Large intestine (tissue), 3 donors: ENCODE data around the gene IL17RB. TPM values are rescaled to one million over a fixed set of nuclear protein-coding genes. Genes with fewer than 3 reads are reported as not detected.

Experiments
- DNase-seq, 2 donors: peaks; one replicate each; pipeline versions ENCODE4 v3.0.0 to v3.0.0-alpha.2; 2013
- H3K27ac ChIP-seq: one replicate; pipeline ENCODE4 v1.5.1; 2013; ENCODE audit warnings: low read length
- H3K27me3 ChIP-seq: 2 replicates; pipeline ENCODE4 v1.6.1; 2013; ENCODE audit warnings: low read length; ENCODE audit not compliant: control insufficient read depth, insufficient read depth
- H3K36me3 ChIP-seq: 2 replicates; pipeline ENCODE4 v1.6.1; 2013; ENCODE audit warnings: low read length; ENCODE audit not compliant: control insufficient read depth, insufficient read depth
- H3K4me1 ChIP-seq: one replicate; pipeline ENCODE4 v1.6.1; 2013; ENCODE audit warnings: low read length; ENCODE audit not compliant: control insufficient read depth, insufficient read depth
- H3K4me3 ChIP-seq: one replicate; pipeline ENCODE4 v1.5.1; 2013; ENCODE audit warnings: low read length
- H3K9me3 ChIP-seq: one replicate; pipeline ENCODE4 v1.6.1; 2013; ENCODE audit warnings: mild to moderate bottlenecking, low read depth, low read length, moderate library complexity; ENCODE audit not compliant: control insufficient read depth
- WGBS: methylation state at CpG from one replicate; pipeline ENCODE4 v1.1.5; 2013; ENCODE audit warnings: low lambda C conversion rate; ENCODE audit not compliant: insufficient coverage; 5-methylcytosine and 5-hydroxymethylcytosine counted together
- polyA plus RNA-seq: library from polyadenylated mRNA; unstranded; fragments of 120-200 nt; gene quantifications from one replicate; pipeline ENCODE4 v1.2.1, GENCODE V29; 2013

Gene IL17RB
- polyA plus RNA-seq, 1 donor, result 13.3 TPM

- no peaks in the 10 kb centered on the region for H3K27me3 ChIP-seq
- H3K36me3 ChIP-seq, result peaks cover 6% of the 10 kb centered on the region
- H3K4me1 ChIP-seq, result peaks cover 5% of the 10 kb centered on the region
- no peak for DNase-seq
- H3K9me3 ChIP-seq, result peaks cover 3% of the 10 kb centered on the region
- no peak overlapping the region for H3K4me3 ChIP-seq
- H3K27ac ChIP-seq, result no peak overlapping the region
- WGBS, result no CpG with 5 or more reads among the region's 1 CpG
Observed at GRCh38 chr3:53828581-53828980, 17.8 kb upstream of the IL17RB start.

GRCh38 chr3:53829605-53830004 lies 16.8 kb upstream of the IL17RB start:
- no peak overlapping the region for H3K4me3 ChIP-seq
- H3K4me1 ChIP-seq, result no peaks in the 10 kb centered on the region
- no peaks in the 10 kb centered on the region for H3K27me3 ChIP-seq
- no peaks in the 10 kb centered on the region for H3K9me3 ChIP-seq
- WGBS, result 88% methylated on average over 1 of the region's 2 CpGs
- H3K27ac ChIP-seq, result no peak overlapping the region
- no peak for DNase-seq
- H3K36me3 ChIP-seq, result peaks cover 9% of the 10 kb centered on the region

- H3K36me3 ChIP-seq, result peaks cover 15% of the 10 kb centered on the region
- H3K27me3 ChIP-seq, result no peaks in the 10 kb centered on the region
- H3K4me3 ChIP-seq, result no peak overlapping the region
- H3K9me3 ChIP-seq, result no peaks in the 10 kb centered on the region
- WGBS, result no CpG with 5 or more reads among the region's 6 CpGs
- no peak overlapping the region for H3K27ac ChIP-seq
- DNase-seq, result no peak
- no peaks in the 10 kb centered on the region for H3K4me1 ChIP-seq
Observed at GRCh38 chr3:53830944-53831343, 15.4 kb upstream of the IL17RB start.

- Histone ChIP-seq H3K4me1 (no peaks in the 10 kb centered on the region), H3K4me3 (no peak overlapping the region), H3K27me3 (no peaks in the 10 kb centered on the region), H3K27ac (no peak overlapping the region), H3K9me3 (no peaks in the 10 kb centered on the region), H3K36me3 (peaks cover 27% of the 10 kb centered on the region)
- no CpG with 5 or more reads among the region's 9 CpGs for WGBS
- DNase-seq, result no peak
Observed at GRCh38 chr3:53833053-53833645, 13.2 kb upstream of the IL17RB start.

GRCh38 chr3:53833700-53834099 lies 12.7 kb upstream of the IL17RB start:
- H3K27ac ChIP-seq, result no peak overlapping the region
- H3K9me3 ChIP-seq, result no peaks in the 10 kb centered on the region
- H3K4me1 ChIP-seq, result no peaks in the 10 kb centered on the region
- peaks cover 32% of the 10 kb centered on the region for H3K36me3 ChIP-seq
- no peak overlapping the region for H3K4me3 ChIP-seq
- no CpG with 5 or more reads among the region's 5 CpGs for WGBS
- no peak for DNase-seq
- H3K27me3 ChIP-seq, result no peaks in the 10 kb centered on the region

- no peak for DNase-seq
- Histone ChIP-seq H3K36me3 (peaks cover 36% of the 10 kb centered on the region), H3K27ac (no peak overlapping the region), H3K27me3 (no peaks in the 10 kb centered on the region), H3K4me3 (no peak overlapping the region), H3K9me3 (no peaks in the 10 kb centered on the region), H3K4me1 (no peaks in the 10 kb centered on the region)
- 100% methylated on average over 2 of the region's 6 CpGs for WGBS
Observed at GRCh38 chr3:53834429-53835095, 11.8 kb upstream of the IL17RB start.

- peaks cover 34% of the 10 kb centered on the region for H3K36me3 ChIP-seq
- H3K4me3 ChIP-seq, result no peak overlapping the region
- no peak for DNase-seq
- H3K4me1 ChIP-seq, result no peaks in the 10 kb centered on the region
- no CpG with 5 or more reads among the region's 1 CpG for WGBS
- H3K9me3 ChIP-seq, result no peaks in the 10 kb centered on the region
- no peak overlapping the region for H3K27ac ChIP-seq
- no peaks in the 10 kb centered on the region for H3K27me3 ChIP-seq
Observed at GRCh38 chr3:53835257-53835656, 11.1 kb upstream of the IL17RB start.

GRCh38 chr3:53836084-53836872 lies 10.1 kb upstream of the IL17RB start:
- Histone ChIP-seq H3K9me3 (no peaks in the 10 kb centered on the region), H3K4me1 (peaks cover 5% of the 10 kb centered on the region), H3K27ac (no peak overlapping the region), H3K27me3 (no peaks in the 10 kb centered on the region), H3K36me3 (peaks cover 30% of the 10 kb centered on the region), H3K4me3 (no peak overlapping the region)
- DNase-seq, result no peak
- WGBS, result no CpG with 5 or more reads among the region's 9 CpGs

- peaks cover 30% of the 10 kb centered on the region for H3K36me3 ChIP-seq
- peaks cover 13% of the 10 kb centered on the region for H3K4me1 ChIP-seq
- no CpG with 5 or more reads among the region's 10 CpGs for WGBS
- no peak for DNase-seq
- no peak overlapping the region for H3K4me3 ChIP-seq
- no peaks in the 10 kb centered on the region for H3K27me3 ChIP-seq
- H3K9me3 ChIP-seq, result no peaks in the 10 kb centered on the region
- H3K27ac ChIP-seq, result no peak overlapping the region
Observed at GRCh38 chr3:53837331-53837730, 9.0 kb upstream of the IL17RB start.

GRCh38 chr3:53841296-53841695 lies 5.1 kb upstream of the IL17RB start:
- no peak for DNase-seq
- Histone ChIP-seq H3K4me3 (no peak overlapping the region), H3K4me1 (peaks cover 43% of the 10 kb centered on the region), H3K27me3 (no peaks in the 10 kb centered on the region), H3K36me3 (peaks cover 18% of the 10 kb centered on the region), H3K27ac (no peak overlapping the region), H3K9me3 (no peaks in the 10 kb centered on the region)
- 100% methylated on average over 1 of the region's 5 CpGs for WGBS
